Mucosa of gallbladder (tissue), 1 donor: Measurements from ENCODE around the gene DDI2. TPM values are rescaled to one million over a fixed set of nuclear protein-coding genes. Genes with fewer than 3 reads are reported as not detected.
A peak's percentile ranks its signal among the peaks of the same experiment; 100 is the strongest.
"Not testable (repeated sequence)": the region's sequence is repeated elsewhere in the genome, so short reads cannot be mapped to it uniquely, and the experiment has no call there.

Source experiments
- DNase-seq: peaks from one replicate; pipeline ENCODE4 v3.0.0-alpha.2; 2020; ENCODE audit warnings: low spot score
- total RNA-seq: library from RNA; stranded (reverse); gene quantifications from one replicate; pipeline ENCODE4 v1.2.1, GENCODE V29; 2021
- donor health status: DM: no; HTN: no; CAD: no.

The DDI2 gene
- 45.2 TPM for total RNA-seq

DNA sequence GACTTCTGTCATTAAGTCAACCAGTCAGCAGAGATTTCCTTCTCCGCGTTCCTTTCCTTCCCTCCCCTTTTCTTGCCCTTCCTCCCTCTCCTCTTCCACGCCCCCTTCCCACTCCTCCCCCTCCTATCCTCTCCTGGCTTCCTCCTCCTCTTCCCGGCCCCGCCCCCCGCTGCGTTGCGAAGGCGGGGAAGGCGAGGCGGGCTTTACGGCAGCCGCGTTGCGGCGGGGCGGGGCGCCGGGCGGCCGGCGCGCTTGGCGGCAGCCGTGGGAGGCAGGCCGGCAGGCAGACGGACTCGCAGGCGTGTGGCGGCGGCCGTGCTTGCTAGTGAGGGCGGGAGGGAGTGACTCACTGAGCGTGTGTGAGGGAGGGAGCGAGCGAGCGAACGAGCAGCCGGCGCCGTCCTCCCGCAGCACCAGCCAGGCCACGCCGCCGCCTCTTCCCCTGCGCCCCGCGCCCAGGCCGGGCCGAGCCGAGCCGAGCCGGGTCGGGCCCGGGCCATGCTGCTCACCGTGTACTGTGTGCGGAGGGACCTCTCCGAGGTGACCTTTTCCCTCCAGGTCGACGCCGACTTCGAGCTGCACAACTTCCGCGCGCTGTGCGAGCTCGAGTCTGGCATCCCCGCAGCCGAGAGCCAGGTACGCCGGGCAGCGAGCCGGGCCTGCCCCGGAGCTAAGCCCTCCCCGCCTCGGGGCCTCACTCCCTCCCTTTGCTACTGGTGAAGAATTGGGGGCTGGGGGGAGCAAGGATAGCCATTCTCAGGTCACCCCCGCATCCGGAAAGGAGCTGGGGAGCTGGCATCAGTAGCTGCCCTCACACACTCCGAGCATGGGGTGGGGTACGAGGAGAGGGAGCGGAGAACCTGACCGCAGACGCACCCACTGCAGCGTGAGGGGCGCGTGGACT is at the start of gene DDI2:
Gene DDI2, plus strand, starts transcription at position 286 of the 904 bp plus-strand sequence. Its CDS starts 213 bp downstream, at position 499.
- DNase-seq: peak; percentile 96

GRCh38 chr1:15568387-15569073 is 48.7 kb upstream of the DDI2 start:
- no peak for DNase-seq

GRCh38 chr1:15570861-15571260 is 46.4 kb upstream of the DDI2 start:
- no peak for DNase-seq

DNA sequence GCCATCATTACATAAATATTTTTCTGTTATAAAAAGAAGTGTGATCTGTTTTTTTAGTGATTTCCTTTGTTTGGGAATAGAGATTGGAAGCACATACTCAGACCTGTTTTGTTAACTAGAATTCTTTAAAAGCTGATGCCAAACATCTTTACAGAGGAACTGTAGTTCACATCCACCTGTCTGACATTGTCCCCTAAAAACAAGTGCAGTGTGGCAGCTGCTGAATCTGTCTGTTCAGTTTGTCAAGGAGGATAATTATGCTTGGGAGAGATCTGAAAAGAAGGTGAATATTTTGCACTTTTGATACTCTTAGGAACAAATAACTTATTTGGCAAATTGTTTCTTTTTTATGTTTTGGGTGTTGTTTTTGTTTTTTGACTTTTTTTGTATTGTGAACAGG is 46.0 kb upstream of the DDI2 start:
- no peak for DNase-seq

GRCh38 chr1:15573477-15573876 is 43.8 kb upstream of the DDI2 start:
- no peak for DNase-seq

GRCh38 chr1:15574741-15575140 is 42.5 kb upstream of the DDI2 start:
- no peak for DNase-seq

GRCh38 chr1:15575549-15576150 is 41.6 kb upstream of the DDI2 start:
- no peak for DNase-seq

GRCh38 chr1:15577691-15578090 is 39.6 kb upstream of the DDI2 start:
- DNase-seq: no peak

DNA sequence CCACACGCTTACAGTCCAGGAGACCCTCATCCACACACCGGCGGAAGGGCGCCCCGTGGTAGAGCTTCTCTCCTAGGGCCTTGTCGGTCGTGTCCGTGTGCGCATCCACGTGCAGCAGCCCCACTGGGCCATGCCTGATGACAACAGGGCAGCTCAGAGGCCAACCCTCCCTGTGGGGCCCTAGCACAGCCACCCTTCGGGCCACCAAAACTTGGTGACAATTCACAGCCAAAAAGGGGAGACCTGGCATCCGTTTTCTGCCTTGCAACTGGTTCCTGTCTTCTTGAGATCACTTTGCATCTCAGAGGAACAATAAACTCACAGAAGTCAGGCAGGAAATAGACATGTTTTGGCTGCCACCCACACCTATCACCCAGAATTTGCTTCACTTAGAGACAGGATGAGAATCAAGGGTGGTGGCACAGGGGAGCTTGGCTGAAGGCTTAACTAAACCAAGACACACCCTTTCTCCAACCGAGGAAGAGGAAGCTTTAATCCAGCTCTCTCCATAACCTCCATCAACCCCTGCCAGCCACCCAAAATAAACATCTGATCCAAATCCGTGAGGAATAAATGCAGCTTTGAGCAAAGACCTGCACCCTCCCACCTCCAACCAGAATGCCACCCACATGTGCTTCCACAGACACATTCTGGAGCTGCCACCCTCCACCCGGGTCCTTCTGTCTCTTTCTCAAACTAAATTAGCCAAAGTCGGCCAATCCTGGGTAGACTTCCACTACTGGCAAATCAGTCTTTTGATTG is 38.2 kb upstream of the DDI2 start:
- DNase-seq: no peak

DNA sequence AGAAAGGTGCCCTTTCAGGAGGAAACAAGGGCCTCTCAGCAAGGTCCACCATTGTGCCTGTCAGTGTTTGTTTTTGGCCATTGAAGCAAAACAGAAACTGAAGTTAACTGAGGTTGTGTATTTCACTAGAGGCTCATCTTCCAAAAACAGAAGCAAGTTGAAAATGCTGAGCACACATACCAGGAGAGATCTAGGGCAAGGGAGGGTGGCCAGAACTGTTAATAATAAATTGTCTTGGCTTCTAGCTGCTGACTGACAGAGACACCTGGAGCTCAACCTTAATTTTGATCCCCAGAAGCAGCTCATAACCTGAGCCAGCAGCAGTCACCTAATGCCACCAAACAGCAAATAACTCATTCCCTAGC is 37.6 kb upstream of the DDI2 start:
- no peak for DNase-seq

- no peak for DNase-seq
Measured at GRCh38 chr1:15583016-15583706, 34.1 kb upstream of the DDI2 start.

GRCh38 chr1:15584489-15585363 is 32.5 kb upstream of the DDI2 start, which contains the start of gene AGMAT:
AGMAT (minus strand) TSS chr1:15585051; CDS start chr1:15584967, 84 bp downstream.
- peak; percentile 23 for DNase-seq

DNA sequence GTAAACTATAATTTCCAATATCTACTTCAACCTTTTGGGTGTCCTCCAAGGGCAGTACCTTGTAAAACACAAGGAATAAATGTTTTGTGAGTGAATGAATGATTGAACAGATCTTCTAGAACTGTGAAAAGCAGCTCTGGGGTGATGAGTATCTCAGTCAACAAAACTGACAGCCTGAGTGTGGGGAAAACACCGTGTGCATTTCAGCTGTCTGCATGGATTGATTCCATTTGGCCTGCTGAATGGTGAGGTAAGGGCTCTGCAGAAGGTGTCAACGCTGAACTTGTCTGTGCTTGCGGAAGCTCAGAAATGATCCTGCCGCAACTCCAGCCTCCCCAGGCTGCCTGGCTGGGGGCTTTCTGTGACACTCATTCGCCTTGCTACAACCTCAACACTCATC is 25.0 kb upstream of the DDI2 start:
- no peak for DNase-seq

DNA sequence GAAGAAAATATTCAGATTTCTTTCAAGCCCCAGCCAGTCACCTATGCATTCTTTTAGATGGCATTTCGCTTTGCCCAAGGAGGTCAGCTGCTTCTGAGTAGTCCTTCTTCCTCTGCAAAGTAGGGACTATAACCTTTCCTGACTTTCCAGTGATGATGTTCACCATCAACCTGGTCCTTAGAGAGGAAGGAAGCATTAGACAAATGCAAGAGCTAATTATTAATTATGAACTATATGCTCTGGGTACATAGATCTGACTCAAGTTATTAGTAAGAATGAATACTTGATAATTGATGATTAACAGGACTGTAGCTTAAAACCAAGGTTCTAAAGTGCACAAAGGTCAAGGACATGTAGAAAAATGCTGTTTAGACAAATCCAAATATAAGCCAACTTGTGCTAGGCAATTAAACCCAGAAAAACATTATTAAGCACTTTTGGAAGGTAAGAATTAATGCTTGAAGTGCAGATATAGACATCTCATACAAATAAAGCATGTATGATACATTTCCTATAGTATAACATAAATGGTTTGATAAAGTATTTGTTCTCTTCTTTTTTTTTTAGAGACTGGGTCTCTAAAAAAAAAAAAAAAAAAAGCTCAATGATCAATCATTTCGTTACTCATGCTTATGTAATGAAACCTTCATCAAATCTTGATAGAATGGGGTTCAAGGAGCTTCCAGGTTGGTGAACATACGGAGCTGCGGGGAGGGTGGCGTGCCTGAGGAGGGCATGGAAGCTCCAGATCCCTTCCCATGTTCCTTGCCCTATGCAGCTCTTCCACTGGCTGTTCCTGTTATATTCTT is 21.2 kb upstream of the DDI2 start:
- no peak for DNase-seq

- DNase-seq: no peak
Measured at GRCh38 chr1:15598436-15598835, 18.8 kb upstream of the DDI2 start.

DNA sequence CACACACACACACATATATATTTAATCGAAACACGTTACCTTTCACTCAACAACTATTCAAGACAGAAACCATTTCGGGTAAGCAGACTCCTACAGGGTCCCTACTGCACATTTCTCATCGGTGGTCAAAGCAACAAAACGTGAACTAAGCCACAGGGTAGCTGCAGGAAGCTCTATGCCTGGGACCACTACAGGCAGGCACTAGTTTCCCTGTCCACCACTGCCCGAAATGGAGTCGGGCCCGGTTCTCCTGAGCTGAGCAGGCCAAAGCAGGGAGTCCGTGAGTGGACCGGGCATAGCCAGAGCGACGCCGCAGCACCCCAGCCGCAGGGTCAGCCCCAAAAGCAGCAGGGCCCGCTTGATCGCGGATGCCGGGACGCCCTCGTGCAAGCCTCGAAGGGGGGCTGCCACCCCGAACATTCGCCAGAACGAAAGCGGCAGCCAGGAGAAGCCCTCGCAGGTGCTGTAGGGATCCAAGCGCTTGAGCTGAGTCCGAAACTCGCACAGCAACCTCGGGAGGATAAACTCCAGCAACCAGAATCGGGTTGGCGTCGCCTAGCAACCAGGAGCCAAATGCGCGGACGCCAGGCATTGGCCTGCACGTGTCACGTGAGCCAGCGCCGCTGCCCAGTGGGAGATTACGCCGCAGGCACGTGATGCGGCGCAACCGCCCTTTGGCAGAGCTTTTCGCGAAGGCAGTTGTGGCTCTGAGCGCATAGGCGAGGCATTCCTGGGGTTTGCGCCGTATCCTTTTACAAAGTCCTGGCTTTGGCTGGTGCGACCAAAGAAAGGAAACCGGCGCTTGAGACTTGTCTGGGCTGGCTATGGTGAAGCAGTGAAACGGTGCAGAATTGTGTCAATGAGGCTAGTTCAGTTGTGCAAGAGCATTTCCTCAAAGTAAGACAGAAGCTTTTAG is 13.9 kb upstream of the DDI2 start:
- peak; percentile 98 for DNase-seq

GRCh38 chr1:15603966-15604282 is 13.3 kb upstream of the DDI2 start:
- DNase-seq: not testable (repeated sequence)

- not testable (repeated sequence) for DNase-seq
Measured at GRCh38 chr1:15604400-15604799, 12.9 kb upstream of the DDI2 start.
